MM.1S (cell line): ENCODE data around the gene KCNJ11.
"Not testable (repeated sequence)": the region's sequence is repeated elsewhere in the genome, so short reads cannot be mapped to it uniquely, and the experiment has no call there.

Source experiments
- DNase-seq: peaks from one replicate; pipeline ENCODE4 v3.0.0-alpha.2; 2015
- H2AFZ ChIP-seq: fragments of 300-600 bp; sonication (generic); 2 replicates; pipeline ENCODE4 v1.6.0; 2016; ENCODE audit warnings: antibody characterized with exemption, low read length
- H3F3A ChIP-seq: fragments of 300-600 bp; sonication (generic); 2 replicates; pipeline ENCODE4 v1.6.1; 2016; ENCODE audit warnings: mild to moderate bottlenecking, antibody characterized with exemption, low read length, moderate library complexity, mixed read lengths; ENCODE audit not compliant: insufficient read depth
- H3K27ac ChIP-seq: fragments of 300-600 bp; sonication (generic); 2 replicates; pipeline ENCODE4 v1.5.1; 2016; ENCODE audit warnings: mild to moderate bottlenecking, low read length
- H3K27me3 ChIP-seq: fragments of 300-600 bp; sonication (generic); replicated peaks from 2 replicates; pipeline ENCODE4 v1.6.0; 2016; ENCODE audit warnings: low read length; ENCODE audit not compliant: insufficient read depth
- H3K36me3 ChIP-seq: fragments of 300-600 bp; sonication (generic); replicated peaks from 2 replicates; pipeline ENCODE4 v1.6.1; 2016; ENCODE audit warnings: mild to moderate bottlenecking, low read length, mixed read lengths; ENCODE audit not compliant: insufficient read depth
- H3K4me1 ChIP-seq: fragments of 300-600 bp; sonication (generic); 2 replicates; pipeline ENCODE4 v1.6.1; 2016; ENCODE audit warnings: low read length, mixed read lengths
- H3K4me2 ChIP-seq: fragments of 300-600 bp; sonication (generic); 2 replicates; pipeline ENCODE4 v1.6.0; 2016; ENCODE audit warnings: low read depth, low read length
- H3K4me3 ChIP-seq: fragments of 300-600 bp; sonication (generic); 2 replicates; pipeline ENCODE4 v1.5.1; 2016; ENCODE audit warnings: low read length, mixed read lengths
- H3K79me2 ChIP-seq: fragments of 300-600 bp; sonication (generic); 2 replicates; pipeline ENCODE4 v1.6.1; 2016; ENCODE audit warnings: mixed run types, low read length, mixed read lengths
- H3K9ac ChIP-seq: fragments of 300-600 bp; sonication (generic); 2 replicates; pipeline ENCODE4 v1.6.1; 2016; ENCODE audit warnings: low read length, mixed read lengths
- H3K9me2 ChIP-seq: fragments of 300-600 bp; sonication (generic); replicated peaks from 2 replicates; pipeline ENCODE4 v1.6.1; 2016; ENCODE audit warnings: mild to moderate bottlenecking, low read length, mixed read lengths; ENCODE audit not compliant: insufficient read depth
- H3K9me3 ChIP-seq: fragments of 300-600 bp; sonication (generic); replicated peaks from 2 replicates; pipeline ENCODE4 v1.6.1; 2016; ENCODE audit warnings: mild to moderate bottlenecking, low read length, mixed read lengths; ENCODE audit not compliant: insufficient read depth
- H4K20me1 ChIP-seq: fragments of 300-600 bp; sonication (generic); 2 replicates; pipeline ENCODE4 v1.6.1; 2016; ENCODE audit warnings: mild to moderate bottlenecking, low read length, moderate library complexity, mixed read lengths; ENCODE audit not compliant: insufficient read depth
- EZH2 ChIP-seq: fragments of 300-600 bp; sonication (generic); optimal IDR thresholded peaks from 2 replicates; pipeline ENCODE3; 2017; ENCODE audit warnings: low read depth, mild to moderate bottlenecking, antibody characterized with exemption, low read length, mixed read lengths
- EZH2phosphoT487 ChIP-seq: fragments of 300-600 bp; sonication (generic); IDR thresholded peaks from 2 replicates; pipeline ENCODE4 v1.6.1; 2018; ENCODE audit warnings: antibody characterized with exemption, low read length
- TF ChIP-seq, protein P1 (sequence below): fragments of 300-600 bp; sonication (generic); IDR thresholded peaks from 2 replicates; pipeline ENCODE4 v1.5.1; 2016; ENCODE audit warnings: antibody characterized with exemption, low read length, mixed read lengths

The KCNJ11 gene

DNA sequence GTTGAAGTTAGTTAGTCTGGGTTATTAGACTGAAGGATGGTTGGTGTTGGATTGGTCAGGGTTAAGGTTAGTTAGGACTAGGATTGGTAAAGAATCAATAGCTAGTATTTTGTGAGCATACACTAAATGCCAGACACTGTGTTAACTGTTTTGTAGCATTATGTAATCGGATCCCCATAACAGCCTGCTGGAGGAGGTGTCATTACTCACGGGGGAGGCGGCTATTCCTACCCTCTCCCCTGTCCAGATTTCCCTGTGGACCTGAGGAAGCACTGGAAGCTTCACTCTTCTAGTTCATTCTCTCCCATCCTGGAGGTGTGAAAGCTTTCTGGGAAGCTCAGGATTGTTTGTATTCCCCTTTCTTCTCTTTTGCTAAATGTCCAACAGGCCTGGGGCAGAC is 40.5 kb upstream of the KCNJ11 start:
- H3K4me2 ChIP-seq = no peak overlapping the region

DNA sequence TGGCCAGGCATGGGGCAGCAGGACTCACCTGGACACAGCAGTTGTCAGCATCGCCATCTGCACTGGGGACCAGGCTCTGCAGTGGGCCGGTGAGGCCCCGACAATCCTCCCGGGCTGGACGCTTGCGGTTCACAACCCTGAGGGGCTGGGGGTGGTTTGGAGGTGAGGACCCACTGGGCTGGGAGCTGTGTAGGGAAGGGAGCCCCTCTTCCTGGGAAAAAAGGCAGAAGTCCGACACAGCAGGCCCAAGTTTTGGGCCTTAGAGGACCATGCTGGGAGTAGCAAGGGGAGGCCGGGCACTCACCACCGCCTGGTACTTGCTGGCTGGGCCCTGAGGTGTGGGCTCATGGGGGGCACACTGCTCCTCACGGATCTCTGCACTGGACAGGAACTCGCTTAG is 39.8 kb upstream of the KCNJ11 start:
- DNase-seq = no peak
- no peaks in the 10 kb centered on the region for H4K20me1 ChIP-seq
- no peaks in the 10 kb centered on the region for H3K4me1 ChIP-seq
- no peaks in the 10 kb centered on the region for H3K36me3 ChIP-seq
- no peaks in the 10 kb centered on the region for H3K79me2 ChIP-seq
- H3K27me3 ChIP-seq = no peaks in the 10 kb centered on the region
- H3F3A ChIP-seq = no peaks in the 10 kb centered on the region
- H2AFZ ChIP-seq = no peak overlapping the region
- TF ChIP-seq, protein P1, sequence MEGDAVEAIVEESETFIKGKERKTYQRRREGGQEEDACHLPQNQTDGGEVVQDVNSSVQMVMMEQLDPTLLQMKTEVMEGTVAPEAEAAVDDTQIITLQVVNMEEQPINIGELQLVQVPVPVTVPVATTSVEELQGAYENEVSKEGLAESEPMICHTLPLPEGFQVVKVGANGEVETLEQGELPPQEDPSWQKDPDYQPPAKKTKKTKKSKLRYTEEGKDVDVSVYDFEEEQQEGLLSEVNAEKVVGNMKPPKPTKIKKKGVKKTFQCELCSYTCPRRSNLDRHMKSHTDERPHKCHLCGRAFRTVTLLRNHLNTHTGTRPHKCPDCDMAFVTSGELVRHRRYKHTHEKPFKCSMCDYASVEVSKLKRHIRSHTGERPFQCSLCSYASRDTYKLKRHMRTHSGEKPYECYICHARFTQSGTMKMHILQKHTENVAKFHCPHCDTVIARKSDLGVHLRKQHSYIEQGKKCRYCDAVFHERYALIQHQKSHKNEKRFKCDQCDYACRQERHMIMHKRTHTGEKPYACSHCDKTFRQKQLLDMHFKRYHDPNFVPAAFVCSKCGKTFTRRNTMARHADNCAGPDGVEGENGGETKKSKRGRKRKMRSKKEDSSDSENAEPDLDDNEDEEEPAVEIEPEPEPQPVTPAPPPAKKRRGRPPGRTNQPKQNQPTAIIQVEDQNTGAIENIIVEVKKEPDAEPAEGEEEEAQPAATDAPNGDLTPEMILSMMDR = no peak
- TF ChIP-seq EZH2phosphoT487 = no peak
- TF ChIP-seq EZH2 = no peak
- no peaks in the 10 kb centered on the region for H3K9me2 ChIP-seq
- no peaks in the 10 kb centered on the region for H3K9me3 ChIP-seq
- no peak overlapping the region for H3K4me3 ChIP-seq
- no peak overlapping the region for H3K9ac ChIP-seq
- H3K4me2 ChIP-seq = no peak overlapping the region
- H3K27ac ChIP-seq = no peak overlapping the region

More for the DNA sequence above, 40.5 kb upstream of the KCNJ11 start:
- Histone ChIP-seq H3K9me2 (no peaks in the 10 kb centered on the region), H3K27me3 (no peaks in the 10 kb centered on the region), H3F3A (no peaks in the 10 kb centered on the region), H3K4me3 (no peak overlapping the region), H4K20me1 (no peaks in the 10 kb centered on the region), H3K9me3 (no peaks in the 10 kb centered on the region), H3K4me1 (no peaks in the 10 kb centered on the region), H3K9ac (no peak overlapping the region), H3K27ac (no peak overlapping the region), H3K79me2 (no peaks in the 10 kb centered on the region), H2AFZ (no peak overlapping the region), H3K36me3 (no peaks in the 10 kb centered on the region)
- no peak for DNase-seq
- TF ChIP-seq EZH2phosphoT487 = no peak
- TF ChIP-seq, protein P1 = no peak
- TF ChIP-seq EZH2 = no peak

DNA sequence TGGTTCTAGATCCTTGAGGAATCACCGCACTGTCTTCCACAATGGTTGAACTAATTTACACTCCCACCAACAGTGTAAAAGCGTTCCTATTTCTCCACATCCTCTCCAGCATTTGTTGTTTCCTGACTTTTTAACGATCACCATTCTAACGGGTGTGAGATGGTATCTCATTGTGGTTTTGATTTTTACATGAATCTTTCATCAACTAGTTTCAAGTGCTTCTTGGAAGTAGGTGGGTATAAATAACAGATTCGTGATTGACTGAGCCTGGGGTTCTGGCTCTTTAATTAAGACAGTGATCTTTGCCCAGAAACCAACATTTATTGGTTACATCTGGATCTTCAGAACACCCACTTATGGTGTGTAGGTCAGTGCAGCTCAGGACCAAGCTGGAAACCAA is 37.8 kb upstream of the KCNJ11 start:
- not testable (repeated sequence) for H3K9ac ChIP-seq, H4K20me1 ChIP-seq, H3K36me3 ChIP-seq, H3K27me3 ChIP-seq, H3K27ac ChIP-seq, H3K79me2 ChIP-seq, DNase-seq, H3K4me3 ChIP-seq, H2AFZ ChIP-seq, H3K9me2 ChIP-seq, H3K4me1 ChIP-seq, H3F3A ChIP-seq, H3K4me2 ChIP-seq, H3K9me3 ChIP-seq

DNA sequence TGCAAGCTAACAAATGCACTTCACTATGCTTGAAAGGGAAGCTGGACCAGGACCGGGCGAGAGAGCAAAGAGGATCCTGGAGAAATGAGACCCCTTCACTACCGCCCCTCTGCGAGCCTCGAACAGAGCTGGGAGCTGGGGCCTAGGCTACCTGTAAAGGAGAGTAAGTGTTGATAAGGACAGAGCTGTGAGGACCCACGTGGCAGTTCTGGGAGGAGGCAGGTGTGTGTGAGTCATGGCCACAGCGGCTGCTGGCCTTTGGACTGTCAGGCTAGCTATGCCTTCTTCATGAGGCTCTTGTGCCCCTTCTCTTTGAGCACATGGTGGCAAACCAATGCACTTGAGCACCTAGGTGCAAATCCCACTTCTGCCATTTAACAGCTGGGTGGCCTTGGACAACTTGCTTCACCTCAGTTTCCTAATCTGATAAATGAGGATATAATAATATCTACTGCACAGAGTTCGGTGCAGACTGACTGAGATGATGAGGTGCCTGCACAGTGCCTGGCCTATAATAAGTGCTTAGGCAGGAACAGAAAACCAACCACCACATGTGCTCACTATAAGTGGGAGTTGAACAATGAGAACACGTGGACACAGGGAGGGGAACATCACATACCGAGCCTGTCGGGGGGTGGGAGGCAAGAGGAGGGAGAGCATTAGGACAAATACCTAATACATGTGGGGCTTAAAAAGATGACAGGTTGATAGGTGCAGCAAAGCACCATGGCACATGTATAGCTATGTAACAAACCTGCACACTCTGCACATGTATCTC is 35.3 kb upstream of the KCNJ11 start:
- Histone ChIP-seq H3K9ac (no peak overlapping the region), H3K9me2 (no peaks in the 10 kb centered on the region), H3K4me1 (no peaks in the 10 kb centered on the region), H3K79me2 (no peaks in the 10 kb centered on the region), H3K36me3 (no peaks in the 10 kb centered on the region), H4K20me1 (no peaks in the 10 kb centered on the region), H3K27ac (no peak overlapping the region), H3K4me2 (no peak overlapping the region), H2AFZ (no peak overlapping the region), H3K9me3 (no peaks in the 10 kb centered on the region), H3K27me3 (no peaks in the 10 kb centered on the region), H3K4me3 (no peak overlapping the region), H3F3A (no peaks in the 10 kb centered on the region)
- no peak for DNase-seq
- TF ChIP-seq, protein P1 = no peak
- no peak for TF ChIP-seq EZH2phosphoT487
- TF ChIP-seq EZH2 = no peak
